ENCODE results near the gene RNASE11.
"Not testable (repeated sequence)": the region's sequence is repeated elsewhere in the genome, so short reads cannot be mapped to it uniquely, and the experiment has no call there.

The RNASE11 gene

GRCh38 chr14:20622816-20623291 is 35.1 kb upstream of the RNASE11 start:
- in situ Hi-C loops (cut with MboI; ENCODE audit: low pct_unique_long_range_greater_than_20kb, low sequenced_read_pairs, unreplicated experiment) = no loop called here

GRCh38 chr14:20620798-20621478 is 33.1 kb upstream of the RNASE11 start:
- in situ Hi-C loops (cut with MboI; ENCODE audit: low pct_unique_long_range_greater_than_20kb, low sequenced_read_pairs, unreplicated experiment) = no loop called here
- TF ChIP-seq CTCF (IDR thresholded peaks at IDR 0.05; ENCODE audit: extremely low read depth, insufficient read depth, missing control alignments) = no peak
- no peak for DNase-seq (ENCODE audit: low spot score)

More at GRCh38 chr14:20622816-20623291, 35.1 kb upstream of the RNASE11 start:
- no peak for DNase-seq (ENCODE audit: low spot score)
- no peak for TF ChIP-seq CTCF (IDR thresholded peaks at IDR 0.05; ENCODE audit: extremely low read depth, insufficient read depth, missing control alignments)

GRCh38 chr14:20619688-20620087 is 31.9 kb upstream of the RNASE11 start:
- in situ Hi-C loops (cut with MboI; ENCODE audit: low pct_unique_long_range_greater_than_20kb, low sequenced_read_pairs, unreplicated experiment); DNase-seq (ENCODE audit: low spot score): not testable (repeated sequence)

- no peak for DNase-seq (ENCODE audit: low spot score)
- no peak for TF ChIP-seq CTCF (IDR thresholded peaks at IDR 0.05; ENCODE audit: extremely low read depth, insufficient read depth, missing control alignments)
- in situ Hi-C loops (cut with MboI; ENCODE audit: low pct_unique_long_range_greater_than_20kb, low sequenced_read_pairs, unreplicated experiment) = no loop called here
These were observed 30.5 kb upstream of the RNASE11 start for GRCh38 chr14:20618271-20618749.

GRCh38 chr14:20617138-20618003 is 29.6 kb upstream of the RNASE11 start:
- no peak for DNase-seq (ENCODE audit: low spot score)
- in situ Hi-C loops (cut with MboI; ENCODE audit: low pct_unique_long_range_greater_than_20kb, low sequenced_read_pairs, unreplicated experiment) = no loop called here
- TF ChIP-seq CTCF (IDR thresholded peaks at IDR 0.05; ENCODE audit: extremely low read depth, insufficient read depth, missing control alignments) = no peak

- no peak for DNase-seq (ENCODE audit: low spot score)
- TF ChIP-seq CTCF (IDR thresholded peaks at IDR 0.05; ENCODE audit: extremely low read depth, insufficient read depth, missing control alignments) = no peak
- in situ Hi-C loops (cut with MboI; ENCODE audit: low pct_unique_long_range_greater_than_20kb, low sequenced_read_pairs, unreplicated experiment) = no loop called here
These were observed 28.2 kb upstream of the RNASE11 start for GRCh38 chr14:20615996-20616395.

All from GM13977 (cell line).